CD4-positive, alpha-beta memory T cell (primary cell): ENCODE measurements around the gene TOP2A. TPM values are rescaled to one million over a fixed set of nuclear protein-coding genes. Genes with fewer than 3 reads are reported as not detected.
"Not testable (repeated sequence)": the region's sequence is repeated elsewhere in the genome, so short reads cannot be mapped to it uniquely, and the experiment has no call there.

ENCODE experiments used
- CTCF ChIA-PET: fragments of 350-600 bp; sonication (Branson Sonifier 250); formaldehyde crosslinking; loops from one replicate; lab custom pipeline; 2021; ENCODE audit warnings: inconsistent platforms; ENCODE audit not compliant: partially characterized antibody; lab: Charles Lee
- POLR2A ChIA-PET: fragments of 350-600 bp; sonication (Branson Sonifier 250); formaldehyde crosslinking; loops from one replicate; lab custom pipeline; 2021; ENCODE audit not compliant: partially characterized antibody; lab: Charles Lee
- DNase-seq, 5 donors: peaks; one replicate each; pipeline versions ENCODE4 v3.0.0 to v3.0.0-alpha.2; 2020 to 2022; ENCODE audit warnings: mixed read lengths in 1 of 5
- H3K27ac ChIP-seq: one replicate; pipeline ENCODE4 v1.7.0; 2013; ENCODE audit warnings: low read depth, low read length
- H3K27me3 ChIP-seq: 2 replicates; pipeline ENCODE4 v1.7.0; 2013; ENCODE audit warnings: mild to moderate bottlenecking, low read length, moderate library complexity; ENCODE audit not compliant: insufficient read depth
- H3K36me3 ChIP-seq: 2 replicates; pipeline ENCODE4 v1.7.0; 2013; ENCODE audit warnings: mild to moderate bottlenecking, low read length, moderate library complexity; ENCODE audit not compliant: insufficient read depth
- H3K4me1 ChIP-seq: 2 replicates; pipeline ENCODE4 v1.7.0; 2013; ENCODE audit warnings: mild to moderate bottlenecking, low read length, moderate library complexity; ENCODE audit not compliant: insufficient read depth
- H3K4me3 ChIP-seq, 2 donors: one replicate each; pipeline ENCODE4 v1.7.0; 2013; ENCODE audit warnings: low read length in 2 of 2, mild to moderate bottlenecking in 1 of 2
- H3K9me3 ChIP-seq, 2 donors: one replicate each; pipeline ENCODE4 v1.7.0; 2013; ENCODE audit warnings: low read length in 2 of 2, control low read depth in 1 of 2; ENCODE audit not compliant: control insufficient read depth in 1 of 2
- H3K27ac Mint-ChIP-seq, 7 donors: one replicate each; pipeline ENCODE4 v1.8.0; 2020 to 2021; ENCODE audit warnings: mixed read lengths in 7 of 7, mild to moderate bottlenecking in 6 of 7, inconsistent platforms in 3 of 7, moderate library complexity in 3 of 7
- H3K27me3 Mint-ChIP-seq, 2 donors: one replicate each; pipeline ENCODE4 v1.8.0; 2020 to 2021; ENCODE audit warnings: mixed read lengths in 2 of 2
- H3K36me3 Mint-ChIP-seq, 2 donors: one replicate each; pipeline ENCODE4 v1.8.0; 2020 to 2021; ENCODE audit warnings: mixed read lengths in 2 of 2, inconsistent platforms in 1 of 2, mild to moderate bottlenecking in 1 of 2
- H3K4me1 Mint-ChIP-seq, 4 donors: one replicate each; pipeline ENCODE4 v1.8.0; 2020 to 2021; ENCODE audit warnings: mixed read lengths in 4 of 4, mild to moderate bottlenecking in 1 of 4
- H3K4me3 Mint-ChIP-seq, 8 donors: one replicate each; pipeline ENCODE4 v1.8.0; 2020 to 2021; ENCODE audit warnings: mixed read lengths in 8 of 8, mild to moderate bottlenecking in 7 of 8, moderate library complexity in 6 of 8, inconsistent platforms in 3 of 8
- H3K9me3 Mint-ChIP-seq, 8 donors: one replicate each; pipeline ENCODE4 v1.8.0; 2020 to 2021; ENCODE audit warnings: mixed read lengths in 8 of 8, mild to moderate bottlenecking in 5 of 8, inconsistent platforms in 3 of 8, moderate library complexity in 1 of 8
- intact Hi-C: fragments of 100-400 bp; cut with micrococcal nuclease; formaldehyde crosslinking; loops from one replicate; pipeline ENCODE4 v1.15.1; 2023
- polyA plus RNA-seq, 2 donors: library from polyadenylated mRNA; unstranded; fragments of 300-500 nt; fragmentation: Illumina TruSeq; gene quantifications; one replicate each; pipeline ENCODE4 v1.2.3, GENCODE V29; 2021
- total RNA-seq, 2 experiments: library from RNA; stranded (reverse); gene quantifications; one replicate each; pipeline ENCODE4 v1.2.3, GENCODE V29; 2021

TOP2A gene
- total and polyA plus RNA-seq, 4 experiments from 2014 or later, result 0.10 to 1.1 (median 0.30) TPM

DNA sequence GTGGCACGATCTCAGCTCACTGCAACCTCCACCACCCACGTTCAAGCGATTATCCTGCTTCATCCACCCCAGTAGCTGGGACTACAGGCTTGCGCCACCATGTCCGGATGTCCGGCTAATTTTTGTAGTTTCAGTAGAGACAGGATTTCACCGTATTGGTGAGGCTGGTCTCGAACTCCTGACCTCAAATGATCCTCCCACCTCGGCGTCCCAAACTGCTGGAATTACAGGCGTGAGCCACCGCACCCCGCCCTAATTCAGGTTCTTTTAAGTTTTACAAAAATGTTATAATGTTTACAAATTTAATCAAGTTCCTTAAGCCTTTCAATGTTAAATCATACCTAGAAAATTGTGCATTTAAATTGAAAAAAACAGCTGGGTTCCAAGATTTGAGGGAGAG is 39.9 kb downstream of the TOP2A start:
- Histone ChIP-seq H3K36me3 (no peaks in the 10 kb centered on the region), H3K9me3 (no peaks in the 10 kb centered on the region), H3K4me3 (no peak overlapping the region), H3K4me1 (no peaks in the 10 kb centered on the region), H3K27me3 (no peaks in the 10 kb centered on the region), H3K27ac (no peak overlapping the region)
- Mint-ChIP-seq H3K4me3 (no peak overlapping the region), H3K4me1 (peaks cover 2 to 7% (median 4%) of the 10 kb centered on the region in 4 donors), H3K27ac (no peak overlapping the region), H3K9me3 (peaks cover 0 to 1% (median 0%) of the 10 kb centered on the region in 8 donors), H3K36me3 (no peaks in the 10 kb centered on the region), H3K27me3 (peaks cover 2 to 5% of the 10 kb centered on the region in 2 donors)
- intact Hi-C loops, result no loop called here
- CTCF ChIA-PET, result interaction anchor here (0.7 kb wide), 1 partner anchor 237 kb away, joined by 3 read pairs; no protein-coding TSS in a partner anchor
- POLR2A ChIA-PET, result no interaction called here
- no peak for DNase-seq

DNA sequence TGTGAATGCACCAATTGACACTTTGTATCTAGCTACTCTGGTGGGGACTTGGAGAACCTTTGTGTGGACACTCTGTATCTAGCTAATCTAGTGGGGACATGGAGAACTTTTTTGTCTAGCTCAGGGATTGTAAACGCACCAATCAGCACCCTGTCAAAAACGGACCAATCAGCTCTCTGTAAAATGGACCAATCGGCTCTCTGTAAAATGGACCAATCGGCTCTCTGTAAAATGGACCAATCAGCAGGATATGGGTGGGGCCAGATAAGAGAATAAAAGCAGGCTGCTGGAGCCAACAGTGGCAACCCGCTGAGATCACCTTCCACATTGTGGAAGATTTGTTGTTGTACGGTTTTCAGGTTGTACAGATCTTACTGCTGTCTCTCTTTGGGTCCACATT is 41.2 kb downstream of the TOP2A start:
- intact Hi-C loops, H3K4me3 Mint-ChIP-seq, H3K27me3 ChIP-seq, H3K9me3 Mint-ChIP-seq, H3K27ac Mint-ChIP-seq, H3K36me3 Mint-ChIP-seq, H3K4me1 ChIP-seq, H3K4me3 ChIP-seq, H3K36me3 ChIP-seq, H3K9me3 ChIP-seq, H3K27me3 Mint-ChIP-seq, H3K27ac ChIP-seq, H3K4me1 Mint-ChIP-seq, POLR2A ChIA-PET: not testable (repeated sequence)
- DNase-seq, result peak in 1 of 5 donors; percentile 27
- CTCF ChIA-PET, result interaction anchor here (1.5 kb wide), 2 partner anchors 13 to 38 kb away, joined by 4 to 5 read pairs; no protein-coding TSS in a partner anchor

DNA sequence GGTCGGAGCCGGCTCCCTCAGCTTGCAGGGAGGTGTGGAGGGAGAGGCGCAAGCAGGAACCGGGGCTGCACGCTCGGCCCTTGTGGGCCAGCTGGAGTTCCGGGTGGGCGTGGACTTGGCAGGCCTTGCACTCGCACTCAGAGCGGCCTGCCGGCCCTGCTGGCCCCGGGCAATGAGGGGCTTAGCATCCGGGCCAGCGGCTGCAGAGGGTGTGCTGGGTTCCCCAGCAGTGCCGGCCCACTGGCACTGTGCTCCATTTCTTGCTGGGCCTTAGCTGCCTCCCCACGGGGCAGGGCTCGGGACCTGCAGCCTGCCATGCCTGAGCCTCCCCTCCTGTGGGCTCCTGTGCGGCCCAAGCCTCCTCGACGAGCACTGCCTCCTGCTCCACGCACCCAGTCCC is 41.9 kb downstream of the TOP2A start:
- intact Hi-C loops, H3K27me3 Mint-ChIP-seq, POLR2A ChIA-PET, H3K27me3 ChIP-seq, H3K27ac ChIP-seq, H3K27ac Mint-ChIP-seq, H3K4me3 Mint-ChIP-seq, H3K9me3 Mint-ChIP-seq, H3K36me3 ChIP-seq, H3K4me1 ChIP-seq, DNase-seq, H3K9me3 ChIP-seq, H3K36me3 Mint-ChIP-seq, H3K4me3 ChIP-seq: not testable (repeated sequence)
- CTCF ChIA-PET, result interaction anchor here (1.5 kb wide), 2 partner anchors 12 to 14 kb away, joined by 3 to 4 read pairs; no protein-coding TSS in a partner anchor
- H3K4me1 Mint-ChIP-seq, result peaks cover 4 to 14% (median 8%) of the 10 kb centered on the region in 4 donors

DNA sequence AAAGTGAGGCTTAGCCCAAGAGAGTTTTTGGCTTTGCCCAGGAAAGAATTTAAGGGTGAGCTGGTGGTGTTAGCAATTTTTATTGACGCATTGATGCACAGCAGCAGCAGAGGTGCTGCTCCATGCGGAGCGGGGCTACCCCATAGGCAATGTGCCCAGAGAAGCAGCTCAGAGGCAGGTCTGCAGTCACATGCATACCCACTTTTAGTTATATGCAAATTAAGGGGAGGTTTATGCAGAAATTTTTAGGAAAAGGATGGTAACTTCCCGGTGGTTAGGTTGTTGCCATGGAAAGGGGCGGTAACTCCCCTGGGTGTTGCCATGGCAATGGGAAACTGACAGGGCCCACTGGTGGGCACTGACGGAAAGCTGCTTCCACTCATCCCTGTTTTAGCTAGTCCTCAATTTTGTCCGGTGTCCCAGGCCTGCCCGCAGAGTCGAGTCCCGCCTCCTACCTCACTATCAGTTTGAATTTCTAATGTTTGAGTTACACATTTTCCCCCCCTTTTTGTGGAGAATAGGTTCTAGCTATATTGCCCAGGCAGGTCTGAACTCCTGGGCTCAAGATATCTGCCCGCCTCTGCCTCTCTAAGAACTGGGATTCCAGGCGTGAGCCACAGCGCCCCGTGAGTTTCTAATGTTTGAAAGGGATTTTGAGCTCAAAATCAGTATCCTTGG is 42.7 kb downstream of the TOP2A start:
- Mint-ChIP-seq H3K27me3 (peaks cover 2 to 5% of the 10 kb centered on the region in 2 donors), H3K4me3 (no peak overlapping the region), H3K36me3 (no peaks in the 10 kb centered on the region), H3K4me1 (peaks cover 4 to 14% (median 8%) of the 10 kb centered on the region in 4 donors), H3K27ac (no peak overlapping the region), H3K9me3 (peaks cover 0 to 1% (median 0%) of the 10 kb centered on the region in 8 donors)
- H3K27me3 ChIP-seq, result no peaks in the 10 kb centered on the region
- DNase-seq, result no peak
- no peak overlapping the region for H3K4me3 ChIP-seq
- H3K36me3 ChIP-seq, result no peaks in the 10 kb centered on the region
- H3K9me3 ChIP-seq, result no peaks in the 10 kb centered on the region
- CTCF ChIA-PET, result interaction anchor here (1.5 kb wide), 1 partner anchor 13 kb away, joined by 3 read pairs; no protein-coding TSS in a partner anchor
- intact Hi-C loops, result no loop called here
- H3K27ac ChIP-seq, result no peak overlapping the region
- H3K4me1 ChIP-seq, result no peaks in the 10 kb centered on the region
- POLR2A ChIA-PET, result no interaction called here

DNA sequence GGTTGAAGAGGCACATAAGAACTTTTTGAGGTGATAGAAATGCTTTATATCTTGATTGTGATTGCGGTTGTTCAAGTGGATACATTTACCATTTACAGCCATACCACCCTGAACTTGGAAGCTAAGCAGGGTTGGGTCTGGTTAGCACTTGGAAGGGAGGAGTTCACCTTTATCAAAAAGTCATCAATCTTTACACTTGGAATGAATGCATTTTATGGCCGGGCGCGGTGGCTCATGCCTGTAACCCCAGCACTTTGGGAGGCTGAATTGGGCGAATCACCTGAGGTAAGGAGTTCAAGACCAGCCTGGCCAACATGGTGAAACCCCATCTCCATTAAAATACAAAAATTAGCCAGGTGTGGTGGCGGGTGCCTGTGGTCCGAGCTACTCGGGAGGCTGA is 43.7 kb downstream of the TOP2A start:
- CTCF ChIA-PET, result interaction anchor here (0.6 kb wide), 1 partner anchor 10 kb away, joined by 3 read pairs; no protein-coding TSS in a partner anchor
- Histone ChIP-seq H3K36me3 (no peaks in the 10 kb centered on the region), H3K27me3 (no peaks in the 10 kb centered on the region), H3K9me3 (no peaks in the 10 kb centered on the region), H3K4me1 (no peaks in the 10 kb centered on the region), H3K27ac (no peak overlapping the region), H3K4me3 (no peak overlapping the region)
- Mint-ChIP-seq H3K27ac (no peak overlapping the region), H3K4me1 (peaks cover 4 to 14% (median 8%) of the 10 kb centered on the region in 4 donors), H3K9me3 (peaks cover 0 to 1% (median 0%) of the 10 kb centered on the region in 8 donors), H3K27me3 (peaks cover 2 to 5% of the 10 kb centered on the region in 2 donors), H3K4me3 (no peak overlapping the region), H3K36me3 (no peaks in the 10 kb centered on the region)
- DNase-seq, result no peak
- POLR2A ChIA-PET, result no interaction called here
- intact Hi-C loops, result no loop called here

DNA sequence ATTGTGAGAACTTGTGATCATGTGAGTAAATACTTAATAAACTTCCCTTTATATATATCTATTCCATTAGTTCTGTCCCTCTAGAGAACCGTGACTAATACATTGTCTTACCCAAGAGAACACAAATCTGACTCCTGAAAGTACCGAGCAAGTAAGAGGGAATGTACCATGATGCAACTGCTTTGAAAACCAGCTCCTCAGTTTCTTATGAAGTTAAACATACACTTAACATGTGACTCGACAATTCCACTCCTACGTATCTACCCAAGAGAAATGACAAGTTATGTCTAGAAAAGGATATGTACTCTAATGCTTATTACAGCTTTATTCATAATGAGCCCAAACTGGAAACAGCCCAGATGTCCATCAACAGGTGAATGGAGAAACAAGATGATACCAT is 44.4 kb downstream of the TOP2A start:
- no peak overlapping the region for H3K27ac Mint-ChIP-seq
- H3K9me3 Mint-ChIP-seq, result peaks cover 0 to 1% (median 0%) of the 10 kb centered on the region in 8 donors
- H3K4me1 Mint-ChIP-seq, result peaks cover 4 to 14% (median 8%) of the 10 kb centered on the region in 4 donors
- H3K27me3 ChIP-seq, result no peaks in the 10 kb centered on the region
- no peaks in the 10 kb centered on the region for H3K4me1 ChIP-seq
- DNase-seq, result no peak
- ChIA-PET POLR2A (no interaction called here), CTCF (no interaction called here)
- H3K4me3 Mint-ChIP-seq, result no peak overlapping the region
- no peak overlapping the region for H3K4me3 ChIP-seq
- H3K27me3 Mint-ChIP-seq, result peaks cover 2 to 5% of the 10 kb centered on the region in 2 donors
- no peaks in the 10 kb centered on the region for H3K9me3 ChIP-seq
- H3K36me3 Mint-ChIP-seq, result no peaks in the 10 kb centered on the region
- H3K36me3 ChIP-seq, result no peaks in the 10 kb centered on the region
- H3K27ac ChIP-seq, result no peak overlapping the region
- intact Hi-C loops, result no loop called here

- H3K4me1 ChIP-seq, intact Hi-C loops, DNase-seq, H3K9me3 ChIP-seq, H3K36me3 ChIP-seq, POLR2A ChIA-PET, H3K27me3 ChIP-seq, H3K4me3 ChIP-seq, CTCF ChIA-PET, H3K27ac ChIP-seq, H3K4me3 Mint-ChIP-seq, H3K27ac Mint-ChIP-seq, H3K9me3 Mint-ChIP-seq, H3K27me3 Mint-ChIP-seq, H3K36me3 Mint-ChIP-seq: not testable (repeated sequence)
- peaks cover 6 to 14% (median 8%) of the 10 kb centered on the region in 4 donors for H3K4me1 Mint-ChIP-seq
Measured at GRCh38 chr17:40372644-40373043, 45.1 kb downstream of the TOP2A start.
